GM19035 (cell line): ENCODE data around the gene DENND2A.
A peak's percentile ranks its signal among the peaks of the same experiment; 100 is the strongest.
"Not testable (repeated sequence)": the region's sequence is repeated elsewhere in the genome, so short reads cannot be mapped to it uniquely, and the experiment has no call there.

Source experiments
- ATAC-seq: cut with Tn5 transposase; IDR thresholded peaks from one replicate; pipeline ENCODE4 v1.9.1; 2021; ENCODE audit not compliant: unreplicated experiment

DENND2A gene, protein sequence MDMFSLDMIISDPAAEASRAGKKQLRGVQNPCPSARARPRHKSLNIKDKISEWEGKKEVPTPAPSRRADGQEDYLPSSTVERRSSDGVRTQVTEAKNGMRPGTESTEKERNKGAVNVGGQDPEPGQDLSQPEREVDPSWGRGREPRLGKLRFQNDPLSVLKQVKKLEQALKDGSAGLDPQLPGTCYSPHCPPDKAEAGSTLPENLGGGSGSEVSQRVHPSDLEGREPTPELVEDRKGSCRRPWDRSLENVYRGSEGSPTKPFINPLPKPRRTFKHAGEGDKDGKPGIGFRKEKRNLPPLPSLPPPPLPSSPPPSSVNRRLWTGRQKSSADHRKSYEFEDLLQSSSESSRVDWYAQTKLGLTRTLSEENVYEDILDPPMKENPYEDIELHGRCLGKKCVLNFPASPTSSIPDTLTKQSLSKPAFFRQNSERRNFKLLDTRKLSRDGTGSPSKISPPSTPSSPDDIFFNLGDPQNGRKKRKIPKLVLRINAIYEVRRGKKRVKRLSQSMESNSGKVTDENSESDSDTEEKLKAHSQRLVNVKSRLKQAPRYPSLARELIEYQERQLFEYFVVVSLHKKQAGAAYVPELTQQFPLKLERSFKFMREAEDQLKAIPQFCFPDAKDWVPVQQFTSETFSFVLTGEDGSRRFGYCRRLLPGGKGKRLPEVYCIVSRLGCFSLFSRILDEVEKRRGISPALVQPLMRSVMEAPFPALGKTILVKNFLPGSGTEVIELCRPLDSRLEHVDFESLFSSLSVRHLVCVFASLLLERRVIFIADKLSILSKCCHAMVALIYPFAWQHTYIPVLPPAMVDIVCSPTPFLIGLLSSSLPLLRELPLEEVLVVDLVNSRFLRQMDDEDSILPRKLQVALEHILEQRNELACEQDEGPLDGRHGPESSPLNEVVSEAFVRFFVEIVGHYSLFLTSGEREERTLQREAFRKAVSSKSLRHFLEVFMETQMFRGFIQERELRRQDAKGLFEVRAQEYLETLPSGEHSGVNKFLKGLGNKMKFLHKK

GRCh38 chr7:140640727-140641523, at the start of gene DENND2A:
DENND2A (minus strand) TSS chr7:140640813; CDS start chr7:140602397, 38,416 bp downstream.
- ATAC-seq = no peak

- ATAC-seq = no peak
These were observed 48.9 kb upstream of the DENND2A start for GRCh38 chr7:140689199-140690152.

DNA sequence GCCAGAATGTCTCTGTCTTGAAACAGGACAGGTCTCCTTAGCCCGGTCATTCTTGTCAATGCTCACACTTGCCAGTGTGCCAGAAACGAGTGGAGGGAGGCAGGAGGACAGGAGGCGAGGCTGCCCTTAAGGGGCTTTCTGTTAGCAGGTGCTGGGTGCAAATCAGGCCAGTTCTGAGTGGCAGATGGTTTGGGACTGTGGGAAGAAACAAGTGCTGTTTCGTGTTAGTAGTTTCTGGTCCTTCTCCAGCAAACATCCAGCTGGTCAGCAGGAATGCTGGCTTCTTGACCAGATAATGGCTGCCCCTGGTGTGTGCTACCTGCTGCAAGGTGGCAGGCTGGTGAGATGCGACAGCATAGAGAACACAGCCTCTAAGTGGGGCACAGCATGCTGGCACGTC, 47.7 kb upstream of the DENND2A start:
- no peak for ATAC-seq

DNA sequence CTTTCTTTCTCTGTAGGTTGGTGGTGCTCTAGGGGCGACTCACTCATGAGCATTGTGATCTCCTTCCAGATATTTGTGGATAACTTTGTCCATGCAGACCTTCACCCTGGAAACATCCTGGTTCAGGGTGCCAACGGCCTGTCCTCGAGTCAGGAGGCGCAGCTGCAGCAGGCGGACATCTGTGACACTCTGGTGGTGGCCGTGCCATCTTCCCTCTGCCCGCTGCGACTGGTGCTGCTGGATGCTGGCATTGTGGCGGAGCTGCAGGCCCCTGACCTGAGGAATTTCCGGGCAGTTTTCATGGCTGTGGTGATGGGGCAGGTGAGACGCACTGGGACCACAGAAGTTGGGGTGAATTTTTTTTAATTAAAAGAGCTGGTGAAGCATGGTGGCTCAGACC, 46.3 kb upstream of the DENND2A start:
- ATAC-seq = no peak

DNA sequence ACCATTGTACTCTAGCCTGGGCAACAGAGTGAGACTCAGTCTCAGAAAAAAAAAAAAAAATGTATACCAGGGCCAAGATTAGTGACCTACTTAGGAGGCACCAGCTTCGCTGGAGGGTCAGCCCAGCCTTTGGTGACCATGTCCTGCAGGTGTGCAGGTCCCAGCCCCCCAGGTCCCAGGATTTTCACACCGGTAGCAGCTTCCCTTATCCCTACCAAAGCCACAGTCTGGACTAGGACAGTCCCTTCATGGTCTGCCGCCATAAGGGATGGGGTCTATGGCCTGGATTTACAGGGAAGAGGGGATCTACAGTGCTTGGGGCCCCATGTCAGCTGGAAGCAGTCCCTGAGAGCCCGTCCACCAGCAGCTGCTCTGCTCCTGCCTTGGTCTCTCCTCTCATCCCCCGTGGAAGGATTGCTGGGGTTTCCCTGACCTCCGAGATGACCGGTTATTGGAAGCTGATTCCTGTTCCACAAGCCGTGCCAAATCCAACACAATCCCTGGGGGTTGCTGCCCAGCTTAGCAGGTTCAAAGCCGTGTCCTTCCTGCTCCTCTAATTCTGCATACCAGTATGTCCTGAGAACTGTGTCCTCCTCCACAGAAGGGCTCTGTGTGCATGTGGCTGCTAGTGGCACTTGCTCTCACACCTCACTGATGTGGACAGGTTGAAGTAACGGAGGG, 44.9 kb upstream of the DENND2A start:
- ATAC-seq = no peak

GRCh38 chr7:140684066-140684950, 43.7 kb upstream of the DENND2A start:
- ATAC-seq = no peak

- no peak for ATAC-seq
These were observed 43.0 kb upstream of the DENND2A start for GRCh38 chr7:140683657-140684056.

- no peak for ATAC-seq
These were observed 41.2 kb upstream of the DENND2A start for GRCh38 chr7:140681766-140682165.

- no peak for ATAC-seq
These were observed 40.3 kb upstream of the DENND2A start for GRCh38 chr7:140680886-140681285.

GRCh38 chr7:140679186-140679585, 38.6 kb upstream of the DENND2A start:
- no peak for ATAC-seq

DNA sequence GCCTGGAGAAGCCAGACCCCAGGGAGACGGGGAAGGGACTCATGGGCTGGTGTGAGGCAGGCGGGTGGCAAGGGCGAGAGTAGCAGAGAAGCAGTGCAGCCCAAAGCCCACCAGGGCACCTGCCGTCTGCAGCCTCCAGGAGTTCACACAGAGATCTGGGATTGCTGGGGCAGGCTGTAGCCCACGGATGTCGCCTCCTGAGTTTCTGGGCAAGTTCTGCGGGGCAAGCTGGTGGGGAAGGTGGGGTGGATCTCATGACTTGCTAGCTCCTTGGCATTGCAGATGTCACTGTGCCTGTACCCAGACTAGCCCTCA, 38.2 kb upstream of the DENND2A start:
- ATAC-seq = no peak

GRCh38 chr7:140678081-140678815, 37.6 kb upstream of the DENND2A start:
- ATAC-seq = no peak

GRCh38 chr7:140677496-140677895, 36.9 kb upstream of the DENND2A start:
- no peak for ATAC-seq

- ATAC-seq = not testable (repeated sequence)
These were observed 36.3 kb upstream of the DENND2A start for GRCh38 chr7:140676956-140677355.

GRCh38 chr7:140676306-140676705, 35.7 kb upstream of the DENND2A start:
- peak; percentile 48 for ATAC-seq

GRCh38 chr7:140675726-140676125, 35.1 kb upstream of the DENND2A start:
- ATAC-seq = no peak

DNA sequence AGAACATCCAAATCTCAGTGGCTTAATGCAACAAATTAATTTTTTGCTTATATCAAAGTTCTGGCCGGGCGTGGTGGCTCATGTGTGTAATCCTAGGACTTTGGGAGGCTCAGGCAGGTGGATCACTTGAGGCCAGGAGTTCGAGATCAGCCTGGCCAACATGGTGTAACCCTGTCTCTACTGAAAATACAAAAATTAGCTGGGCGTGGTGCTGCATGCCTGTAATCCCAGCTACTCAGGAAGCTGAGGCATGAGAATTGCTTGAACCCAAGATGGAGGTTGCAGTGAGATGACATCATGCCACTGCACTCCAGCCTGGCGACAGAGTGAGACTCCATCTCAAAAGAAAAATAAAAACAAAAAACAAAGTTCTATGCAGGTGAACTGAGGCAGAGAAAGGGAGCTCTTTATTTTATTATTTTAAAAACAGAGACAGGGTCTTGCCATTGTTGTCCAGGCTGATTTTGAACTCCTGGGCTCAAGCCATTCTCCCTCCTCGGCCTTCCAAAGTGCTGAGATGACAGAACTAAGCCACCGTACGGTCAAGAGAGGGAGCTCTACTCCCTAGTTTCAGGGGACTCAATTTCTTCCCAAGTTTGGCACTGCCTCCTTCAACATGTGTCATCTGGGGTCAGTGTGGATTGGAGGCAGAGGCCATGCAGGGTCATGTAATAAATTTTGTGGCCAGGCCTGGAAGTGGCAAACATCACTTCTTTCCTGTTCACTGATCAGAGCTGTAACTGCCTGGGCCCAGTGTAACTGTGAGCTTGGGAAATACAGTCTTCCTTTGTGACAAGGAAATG, 34.5 kb upstream of the DENND2A start:
- ATAC-seq = no peak
